CD4-positive, alpha-beta T cell treated with Interleukin-15 for 1 hour (primary cell): Measurements from ENCODE around the gene TMEM87A.
"Not testable (repeated sequence)": the region's sequence is repeated elsewhere in the genome, so short reads cannot be mapped to it uniquely, and the experiment has no call there.

ENCODE experiments used
- DNase-seq: peaks from one replicate; pipeline ENCODE4 v3.0.0-alpha.2; 2020

Gene TMEM87A

GRCh38 chr15:42267286-42267685, 5.9 kb downstream of the TMEM87A start:
- DNase-seq, result no peak

GRCh38 chr15:42264795-42265194, 8.4 kb downstream of the TMEM87A start:
- DNase-seq, result no peak

GRCh38 chr15:42253300-42253699, 19.9 kb downstream of the TMEM87A start:
- DNase-seq, result no peak

- DNase-seq, result no peak
Observed at GRCh38 chr15:42240823-42241222, 32.4 kb downstream of the TMEM87A start.

GRCh38 chr15:42239528-42240182, 33.6 kb downstream of the TMEM87A start:
- no peak for DNase-seq

- DNase-seq, result no peak
Observed at GRCh38 chr15:42233107-42233506, 40.1 kb downstream of the TMEM87A start.

GRCh38 chr15:42232606-42233005, 40.6 kb downstream of the TMEM87A start:
- DNase-seq, result no peak

- no peak for DNase-seq
Observed at GRCh38 chr15:42231088-42231487, 42.1 kb downstream of the TMEM87A start.

GRCh38 chr15:42228981-42229380, 44.3 kb downstream of the TMEM87A start:
- not testable (repeated sequence) for DNase-seq

GRCh38 chr15:42228036-42228435, 45.2 kb downstream of the TMEM87A start:
- DNase-seq, result no peak

- DNase-seq, result no peak
Observed at GRCh38 chr15:42226648-42227047, 46.6 kb downstream of the TMEM87A start.

GRCh38 chr15:42220216-42220615, 53.0 kb downstream of the TMEM87A start:
- DNase-seq, result no peak

GRCh38 chr15:42218953-42219592, 54.2 kb downstream of the TMEM87A start:
- no peak for DNase-seq

- DNase-seq, result no peak
Observed at GRCh38 chr15:42217568-42217967, 55.7 kb downstream of the TMEM87A start.

- no peak for DNase-seq
Observed at GRCh38 chr15:42215913-42216829, 57.1 kb downstream of the TMEM87A start.

- no peak for DNase-seq
Observed at GRCh38 chr15:42214600-42214999, 58.6 kb downstream of the TMEM87A start.

- DNase-seq, result no peak
Observed at GRCh38 chr15:42213511-42213910, 59.7 kb downstream of the TMEM87A start.

GRCh38 chr15:42210696-42211095, 62.5 kb downstream of the TMEM87A start:
- no peak for DNase-seq

- peak; percentile 86 for DNase-seq
Observed at GRCh38 chr15:42207674-42208579, 65.3 kb downstream of the TMEM87A start, which contains the start of gene VPS39. Gene VPS39, minus strand, starts transcription at chr15:42208304. Its CDS starts 151 bp downstream, at chr15:42208153.

- no peak for DNase-seq
Observed at GRCh38 chr15:42206406-42206805, 66.8 kb downstream of the TMEM87A start.

GRCh38 chr15:42203891-42204290, 69.3 kb downstream of the TMEM87A start:
- no peak for DNase-seq

GRCh38 chr15:42202653-42203052, 70.6 kb downstream of the TMEM87A start:
- DNase-seq, result no peak
